HG02610 (cell line): ENCODE data around the gene CCDC70.

Source experiments
- ATAC-seq: cut with Tn5 transposase; IDR thresholded peaks from one replicate; pipeline ENCODE4 v1.9.1; 2021; ENCODE audit warnings: mild to moderate bottlenecking, moderate library complexity; ENCODE audit not compliant: unreplicated experiment

Gene CCDC70

GRCh38 chr13:51856027-51856736, 5.6 kb upstream of the CCDC70 start:
- no peak for ATAC-seq

- no peak for ATAC-seq
Measured at GRCh38 chr13:51856998-51857397, 4.8 kb upstream of the CCDC70 start.

- no peak for ATAC-seq
Measured at GRCh38 chr13:51858433-51859247, 3.1 kb upstream of the CCDC70 start.

GRCh38 chr13:51862957-51863356, 1.2 kb downstream of the CCDC70 start:
- no peak for ATAC-seq

- ATAC-seq: no peak
Measured at GRCh38 chr13:51865838-51866237, 4.1 kb downstream of the CCDC70 start.

GRCh38 chr13:51867062-51867461, 5.3 kb downstream of the CCDC70 start:
- no peak for ATAC-seq

- ATAC-seq: no peak
Measured at GRCh38 chr13:51869916-51870315, 8.1 kb downstream of the CCDC70 start.

GRCh38 chr13:51870616-51871015, 8.8 kb downstream of the CCDC70 start:
- ATAC-seq: no peak

GRCh38 chr13:51873117-51873798, 11.5 kb downstream of the CCDC70 start:
- ATAC-seq: no peak

GRCh38 chr13:51873837-51874236, 12.1 kb downstream of the CCDC70 start:
- ATAC-seq: no peak

GRCh38 chr13:51874651-51875050, 12.9 kb downstream of the CCDC70 start:
- no peak for ATAC-seq

GRCh38 chr13:51879133-51879532, 17.4 kb downstream of the CCDC70 start:
- ATAC-seq: no peak

- ATAC-seq: no peak
Measured at GRCh38 chr13:51881296-51881695, 19.5 kb downstream of the CCDC70 start.

- no peak for ATAC-seq
Measured at GRCh38 chr13:51882570-51883225, 20.9 kb downstream of the CCDC70 start.

- no peak for ATAC-seq
Measured at GRCh38 chr13:51883226-51883600, 21.4 kb downstream of the CCDC70 start.

- no peak for ATAC-seq
Measured at GRCh38 chr13:51885651-51886050, 23.9 kb downstream of the CCDC70 start.

- no peak for ATAC-seq
Measured at GRCh38 chr13:51887468-51887867, 25.7 kb downstream of the CCDC70 start.

- no peak for ATAC-seq
Measured at GRCh38 chr13:51892657-51893056, 30.9 kb downstream of the CCDC70 start.

- no peak for ATAC-seq
Measured at GRCh38 chr13:51894239-51894638, 32.5 kb downstream of the CCDC70 start.

- ATAC-seq: no peak
Measured at GRCh38 chr13:51895906-51896888, 34.4 kb downstream of the CCDC70 start.
